ENCODE measurements around the gene PLA2G12A.

PLA2G12A gene
- 9.9 to 12.6 reads per million in 2 experiments for total RNA-seq

GRCh38 chr4:109729718-109730618 lies at the start of gene PLA2G12A:
Gene PLA2G12A, minus strand, starts transcription at chr4:109730070. Its CDS starts 261 bp downstream, at chr4:109729809.
- DNase-seq (ENCODE audit: low read depth), result peak; percentile 76

DNA sequence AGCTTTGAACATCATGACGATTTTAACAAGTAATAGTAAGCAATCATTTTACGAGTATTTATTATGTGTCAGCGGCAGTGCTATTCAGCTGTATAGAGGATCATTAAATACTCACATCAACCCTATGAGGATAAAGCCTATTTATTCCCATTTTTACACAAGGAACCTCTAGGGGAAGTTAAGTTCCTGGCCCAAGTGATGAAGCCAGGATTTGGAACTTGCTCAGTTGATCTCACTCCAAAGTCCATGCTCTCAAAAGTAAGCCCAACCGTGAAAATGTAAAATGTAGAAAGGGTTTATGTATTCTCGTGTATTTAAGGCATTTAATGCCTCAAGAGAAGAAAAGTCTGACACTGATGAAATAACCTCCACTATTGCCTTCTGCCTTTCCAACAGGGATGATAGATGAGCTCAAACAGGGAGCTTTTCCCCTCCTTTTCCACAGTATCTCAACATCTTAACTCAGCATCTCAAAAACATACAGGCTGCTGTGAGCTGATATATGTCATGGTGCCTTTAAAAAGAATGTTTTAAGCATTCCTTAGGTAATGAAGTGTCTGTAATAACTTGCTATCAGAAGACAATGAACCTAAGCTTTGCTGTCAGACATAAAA lies 35.0 kb upstream of the PLA2G12A start:
- DNase-seq (ENCODE audit: low read depth), result no peak

DNA sequence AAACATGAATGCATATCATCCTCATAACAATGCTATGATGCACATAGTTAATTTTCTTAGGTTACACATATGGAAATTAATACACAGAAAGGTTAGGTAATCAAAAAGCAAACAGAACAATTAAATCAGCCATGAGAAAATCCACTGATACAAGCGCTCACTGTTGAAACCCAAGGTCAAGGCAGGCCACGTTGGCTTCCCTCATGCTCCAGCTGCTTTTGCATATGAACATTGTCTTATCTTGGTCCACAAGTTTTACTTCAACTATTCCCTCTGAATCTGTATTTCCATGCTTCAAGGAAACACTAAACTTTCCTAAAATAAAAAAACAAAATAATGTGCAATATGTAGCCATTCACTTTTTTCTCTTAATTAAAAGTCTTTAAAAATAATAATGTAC lies 34.5 kb upstream of the PLA2G12A start:
- no peak for DNase-seq (ENCODE audit: low read depth)

- DNase-seq (ENCODE audit: low read depth), result no peak
These were observed 30.8 kb upstream of the PLA2G12A start for GRCh38 chr4:109760682-109761081.

DNA sequence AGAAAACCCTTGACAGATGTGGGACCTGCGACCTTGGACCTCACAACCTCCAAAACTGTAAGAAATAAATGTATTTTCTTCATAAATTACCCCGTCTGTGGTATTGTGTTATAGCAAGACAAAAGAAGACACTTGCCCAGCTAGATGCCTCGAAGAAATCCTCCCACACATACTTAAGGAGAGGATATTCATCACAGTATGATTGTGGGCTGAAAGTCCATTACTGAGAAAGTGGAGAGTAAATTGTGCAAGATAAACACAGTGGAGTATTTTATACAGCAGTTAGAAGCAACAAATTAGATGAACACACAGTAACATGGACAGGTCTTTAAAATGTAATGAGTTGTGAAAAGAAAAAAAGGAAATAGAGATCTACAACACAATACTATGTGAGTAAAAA lies 25.8 kb upstream of the PLA2G12A start:
- DNase-seq (ENCODE audit: low read depth), result no peak

GRCh38 chr4:109754093-109754857 lies 24.4 kb upstream of the PLA2G12A start:
- DNase-seq (ENCODE audit: low read depth), result no peak

- DNase-seq (ENCODE audit: low read depth), result no peak
These were observed 22.7 kb upstream of the PLA2G12A start for GRCh38 chr4:109752525-109752924.

GRCh38 chr4:109751852-109752251 lies 22.0 kb upstream of the PLA2G12A start:
- no peak for DNase-seq (ENCODE audit: low read depth)

- no peak for DNase-seq (ENCODE audit: low read depth)
These were observed 20.9 kb upstream of the PLA2G12A start for GRCh38 chr4:109750652-109751244.

DNA sequence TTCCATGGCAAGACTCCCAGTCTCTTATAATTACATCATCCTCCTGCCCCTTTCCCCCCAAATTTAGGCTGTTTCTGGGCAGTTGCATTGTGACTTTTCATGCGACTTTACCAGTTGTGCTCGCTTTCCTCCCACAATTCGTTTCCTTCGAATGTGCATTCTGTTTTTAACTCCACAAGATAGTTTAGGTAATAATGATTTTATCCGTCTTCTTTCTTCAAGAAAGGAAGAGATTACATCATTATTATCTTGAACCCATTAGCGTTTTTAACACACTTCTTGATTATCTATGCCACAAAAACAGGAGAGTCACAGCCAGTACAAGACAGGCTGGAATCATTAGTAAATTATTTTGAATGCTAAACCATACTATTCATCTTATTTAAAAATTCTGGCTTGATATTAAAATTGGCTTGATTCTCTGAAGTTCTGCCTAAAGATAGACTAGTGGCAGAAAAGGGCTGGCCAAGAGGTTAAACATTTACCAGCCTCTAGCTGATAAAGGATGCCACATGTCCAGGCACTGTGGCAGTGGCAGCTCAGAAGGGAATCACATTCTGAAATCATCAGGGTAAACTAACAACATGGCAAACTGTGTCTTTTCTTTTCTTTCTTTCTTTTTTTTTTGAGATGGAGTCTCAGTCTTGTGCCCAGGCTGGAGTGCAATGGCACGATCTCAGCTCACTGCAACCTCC lies 19.7 kb upstream of the PLA2G12A start:
- DNase-seq (ENCODE audit: low read depth), result no peak

- no peak for DNase-seq (ENCODE audit: low read depth)
These were observed 18.2 kb upstream of the PLA2G12A start for GRCh38 chr4:109748114-109748513.

DNA sequence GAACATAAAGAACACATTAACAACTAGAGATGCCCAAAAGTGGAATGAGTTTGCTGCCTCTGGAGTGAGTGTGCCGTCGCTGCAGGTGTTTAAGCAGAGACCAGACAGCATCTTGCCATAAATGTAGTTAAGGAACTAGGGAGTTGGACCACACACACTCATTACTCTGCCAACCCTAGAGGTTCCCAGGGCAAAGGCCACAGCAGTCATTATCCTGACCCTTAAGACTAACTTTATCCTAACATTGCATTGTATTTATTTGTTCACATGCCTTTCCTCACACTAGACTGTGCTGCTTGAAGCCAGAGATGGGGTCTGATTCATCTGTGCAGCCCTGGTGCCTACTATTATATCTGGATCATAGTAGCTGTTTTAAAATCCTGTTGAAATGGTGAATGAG lies 16.9 kb upstream of the PLA2G12A start:
- DNase-seq (ENCODE audit: low read depth), result no peak

DNA sequence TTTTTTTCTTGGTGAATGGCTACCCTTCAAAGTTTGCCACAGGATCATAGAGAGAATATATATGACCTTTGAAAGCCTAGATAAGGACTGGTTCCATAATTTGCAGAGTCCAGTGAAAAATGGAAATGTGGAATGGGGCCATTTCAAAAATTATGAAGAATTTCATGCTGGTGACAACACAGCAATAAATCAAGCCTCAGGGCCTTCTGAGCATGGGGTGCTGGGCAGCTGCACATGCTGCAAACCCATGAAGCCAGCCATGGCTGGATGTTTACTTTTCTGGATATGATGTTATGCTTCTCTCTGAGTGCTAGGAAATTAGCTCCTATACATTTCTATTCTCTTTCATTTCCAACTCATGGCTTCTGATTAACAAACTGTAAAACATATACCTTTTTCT lies 16.0 kb upstream of the PLA2G12A start:
- no peak for DNase-seq (ENCODE audit: low read depth)

- DNase-seq (ENCODE audit: low read depth), result no peak
These were observed 9.7 kb upstream of the PLA2G12A start for GRCh38 chr4:109739547-109739946.

DNA sequence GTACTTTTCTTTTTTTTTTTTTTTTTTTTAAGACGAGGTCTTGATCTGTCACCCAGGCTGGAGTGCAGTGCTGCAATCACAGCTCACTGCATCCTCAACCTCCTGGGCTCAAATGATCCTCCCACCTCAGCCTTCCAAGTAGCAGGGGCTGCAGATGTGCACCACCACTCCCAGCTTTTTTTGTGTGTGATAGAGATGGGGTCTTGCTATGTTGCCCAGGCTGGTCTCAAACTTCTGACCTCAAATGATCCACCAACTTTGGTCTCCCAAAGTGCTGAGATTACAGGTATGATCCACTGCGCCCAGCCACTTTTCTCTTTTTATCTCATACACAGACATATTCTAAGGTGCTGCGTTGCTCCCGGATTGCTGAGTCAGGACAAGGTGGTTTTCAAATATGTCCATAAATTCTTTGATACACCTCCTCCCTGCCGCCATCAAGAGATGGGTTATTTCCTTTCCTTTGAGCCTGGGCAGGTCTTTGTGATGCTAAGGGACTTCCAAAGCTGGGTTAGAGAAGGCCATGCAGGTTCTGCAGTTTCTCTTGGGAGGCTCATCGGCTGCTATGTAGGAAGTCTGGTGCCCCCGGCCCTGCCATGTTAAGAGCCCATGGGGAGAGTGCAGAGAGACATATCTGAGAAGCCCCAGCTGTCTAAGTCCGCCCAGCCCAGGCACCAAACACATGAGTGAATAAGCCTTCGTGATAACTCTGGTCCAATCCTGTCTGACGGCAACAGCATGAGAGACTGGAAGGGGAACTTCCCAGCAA lies 8.4 kb upstream of the PLA2G12A start:
- no peak for DNase-seq (ENCODE audit: low read depth)

DNA sequence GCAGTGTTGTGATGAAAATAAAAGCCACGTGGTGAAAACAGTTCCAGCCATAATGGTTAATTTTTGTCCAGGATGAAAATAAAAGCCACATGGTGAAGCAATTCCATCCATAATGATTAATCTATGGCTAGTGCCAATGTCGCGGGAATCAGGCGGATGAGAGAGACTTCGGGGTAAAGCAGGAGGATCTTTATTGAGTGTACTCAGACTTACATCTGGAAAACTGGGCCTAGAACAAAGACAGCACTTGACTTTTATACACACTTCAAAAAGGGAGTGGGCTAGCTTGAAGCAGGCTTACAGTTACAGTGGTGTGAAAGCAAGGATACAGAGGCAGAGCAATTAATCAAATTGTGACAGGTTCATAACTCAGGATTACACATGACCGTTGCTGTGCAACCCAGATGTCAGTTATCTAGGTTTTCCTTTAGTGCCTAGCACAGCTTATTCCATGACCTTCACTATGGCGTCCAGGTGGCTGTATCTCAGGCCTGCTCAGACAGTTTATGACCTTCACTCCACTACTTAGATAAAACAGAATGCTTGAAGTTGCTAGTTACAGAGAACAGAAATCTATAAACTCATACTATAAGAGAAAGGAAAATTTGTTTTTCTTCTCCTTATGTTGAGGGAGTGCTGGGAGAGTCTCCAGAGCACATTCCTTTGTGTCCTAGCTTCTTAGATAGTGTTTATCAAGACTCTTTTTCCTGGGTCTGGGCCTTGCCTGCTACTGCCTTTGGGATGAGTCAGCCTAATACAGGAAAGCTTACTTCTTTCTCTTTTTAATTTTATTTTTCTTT lies 5.9 kb upstream of the PLA2G12A start:
- DNase-seq (ENCODE audit: low read depth), result no peak

DNA sequence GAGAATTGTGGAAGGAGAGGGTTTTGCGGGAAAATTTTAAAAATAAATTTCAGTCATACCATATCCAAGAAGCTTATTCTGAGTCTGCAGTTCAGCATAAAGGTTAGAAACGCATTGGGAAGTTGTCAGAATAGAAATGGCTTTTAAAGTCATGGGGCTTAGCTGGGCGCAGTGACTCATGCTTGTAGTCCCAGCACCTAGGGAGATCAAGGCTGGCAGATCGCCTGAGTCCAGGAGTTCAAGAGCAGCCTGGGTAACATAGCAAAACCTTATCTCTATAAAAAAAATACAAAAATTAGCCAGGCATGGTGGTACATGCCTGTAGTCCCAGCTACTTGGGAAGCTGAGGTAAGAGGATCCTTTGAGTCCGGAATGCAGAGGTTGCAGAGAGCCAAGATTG lies 3.9 kb upstream of the PLA2G12A start:
- DNase-seq (ENCODE audit: low read depth), result no peak

DNA sequence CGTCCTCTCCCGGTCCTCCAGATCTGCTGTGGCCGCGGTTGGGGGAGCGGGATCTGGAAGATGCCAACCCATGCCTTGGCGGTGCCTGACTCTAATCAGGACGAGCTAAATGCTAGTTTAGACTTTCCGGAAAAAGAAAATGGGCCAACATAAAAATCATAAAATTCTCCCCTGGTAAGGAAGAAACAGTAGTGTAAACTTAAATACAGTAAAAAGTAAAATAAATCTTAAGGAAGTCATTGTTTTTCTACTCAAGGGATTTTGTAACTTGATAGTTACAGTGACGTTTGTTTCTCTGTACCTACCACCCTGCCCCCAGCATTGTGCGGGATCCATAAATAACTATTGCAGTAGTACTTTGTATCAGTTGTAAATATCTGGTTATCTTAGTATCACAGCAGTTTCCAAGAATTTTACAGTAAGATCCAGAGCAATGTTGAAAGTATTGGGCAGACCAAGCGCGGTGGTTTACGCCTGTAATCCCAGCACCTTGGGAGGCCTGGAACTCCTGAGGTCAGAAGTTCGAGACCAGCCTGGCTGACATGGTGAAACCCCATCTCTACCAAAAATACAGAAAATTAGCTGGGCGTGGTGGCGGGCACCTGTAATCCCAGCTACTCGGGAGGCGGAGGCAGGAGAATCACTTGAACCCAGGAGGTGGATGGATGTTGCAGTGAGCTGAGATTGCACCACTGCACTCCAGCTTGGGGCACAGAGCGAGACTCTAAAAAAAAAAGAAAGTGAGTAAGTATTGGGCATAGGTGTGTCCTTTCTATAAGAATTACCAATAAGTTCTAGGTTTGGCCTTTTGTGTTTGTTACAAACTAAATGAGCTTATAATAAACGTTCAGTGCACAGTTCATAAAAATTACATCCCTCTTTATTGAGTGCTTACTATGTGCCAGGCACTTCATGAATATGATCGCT lies 1.0 kb upstream of the PLA2G12A start:
- DNase-seq (ENCODE audit: low read depth), result no peak
